ENCODE measurements around the gene CD1E. TPM values are rescaled to one million over a fixed set of nuclear protein-coding genes. Genes with fewer than 3 reads are reported as not detected.
"Not testable (repeated sequence)": the region's sequence is repeated elsewhere in the genome, so short reads cannot be mapped to it uniquely, and the experiment has no call there.

The CD1E gene
- total RNA-seq, 1 experiment from 2014 or later: not detected

- no peak for DNase-seq (ENCODE audit: low read depth)
Measured at GRCh38 chr1:158355773-158356285, 2.1 kb downstream of the CD1E start.

GRCh38 chr1:158356616-158357015 lies 2.9 kb downstream of the CD1E start:
- in situ Hi-C loops (cut with HindIII; ENCODE audit: low pct_unique_long_range_greater_than_20kb, low sequenced_read_pairs): no loop called here

More at GRCh38 chr1:158355773-158356285, 2.1 kb downstream of the CD1E start:
- in situ Hi-C loops (cut with HindIII; ENCODE audit: low pct_unique_long_range_greater_than_20kb, low sequenced_read_pairs): no loop called here

GRCh38 chr1:158357441-158357840 lies 3.7 kb downstream of the CD1E start:
- in situ Hi-C loops (cut with HindIII; ENCODE audit: low pct_unique_long_range_greater_than_20kb, low sequenced_read_pairs): no loop called here
- DNase-seq (ENCODE audit: low read depth): no peak

More at GRCh38 chr1:158356616-158357015, 2.9 kb downstream of the CD1E start:
- DNase-seq (ENCODE audit: low read depth): no peak

- no peak for DNase-seq (ENCODE audit: low read depth)
- in situ Hi-C loops (cut with HindIII; ENCODE audit: low pct_unique_long_range_greater_than_20kb, low sequenced_read_pairs): no loop called here
Measured at GRCh38 chr1:158362482-158362881, 8.8 kb downstream of the CD1E start.

- in situ Hi-C loops (cut with HindIII; ENCODE audit: low pct_unique_long_range_greater_than_20kb, low sequenced_read_pairs): no loop called here
Measured at GRCh38 chr1:158362941-158363340, 9.2 kb downstream of the CD1E start.

GRCh38 chr1:158366783-158367182 lies 13.1 kb downstream of the CD1E start:
- in situ Hi-C loops (cut with HindIII; ENCODE audit: low pct_unique_long_range_greater_than_20kb, low sequenced_read_pairs): no loop called here
- DNase-seq (ENCODE audit: low read depth): no peak

More at GRCh38 chr1:158362941-158363340, 9.2 kb downstream of the CD1E start:
- no peak for DNase-seq (ENCODE audit: low read depth)

- in situ Hi-C loops (cut with HindIII; ENCODE audit: low pct_unique_long_range_greater_than_20kb, low sequenced_read_pairs): no loop called here
- DNase-seq (ENCODE audit: low read depth): no peak
Measured at GRCh38 chr1:158371188-158371953, 17.7 kb downstream of the CD1E start.

- DNase-seq (ENCODE audit: low read depth); in situ Hi-C loops (cut with HindIII; ENCODE audit: low pct_unique_long_range_greater_than_20kb, low sequenced_read_pairs): not testable (repeated sequence)
Measured at GRCh38 chr1:158374101-158374500, 20.4 kb downstream of the CD1E start.

- no peak for DNase-seq (ENCODE audit: low read depth)
- in situ Hi-C loops (cut with HindIII; ENCODE audit: low pct_unique_long_range_greater_than_20kb, low sequenced_read_pairs): no loop called here
Measured at GRCh38 chr1:158374860-158375259, 21.2 kb downstream of the CD1E start.

- no peak for DNase-seq (ENCODE audit: low read depth)
- in situ Hi-C loops (cut with HindIII; ENCODE audit: low pct_unique_long_range_greater_than_20kb, low sequenced_read_pairs): no loop called here
Measured at GRCh38 chr1:158390331-158390730, 36.6 kb downstream of the CD1E start.

GRCh38 chr1:158391099-158391498 lies 37.4 kb downstream of the CD1E start:
- DNase-seq (ENCODE audit: low read depth): no peak
- in situ Hi-C loops (cut with HindIII; ENCODE audit: low pct_unique_long_range_greater_than_20kb, low sequenced_read_pairs): no loop called here

GRCh38 chr1:158393476-158393875 lies 39.8 kb downstream of the CD1E start:
- DNase-seq (ENCODE audit: low read depth): no peak
- in situ Hi-C loops (cut with HindIII; ENCODE audit: low pct_unique_long_range_greater_than_20kb, low sequenced_read_pairs): no loop called here

GRCh38 chr1:158396646-158397045 lies 43.0 kb downstream of the CD1E start:
- in situ Hi-C loops (cut with HindIII; ENCODE audit: low pct_unique_long_range_greater_than_20kb, low sequenced_read_pairs): no loop called here
- DNase-seq (ENCODE audit: low read depth): no peak

GRCh38 chr1:158398818-158399514 lies 45.3 kb downstream of the CD1E start, which contains the start of gene OR10T2:
TSS of gene OR10T2 (minus strand) at chr1:158399466. CDS start at chr1:158399466, 0 bp downstream.
- DNase-seq (ENCODE audit: low read depth): no peak
- in situ Hi-C loops (cut with HindIII; ENCODE audit: low pct_unique_long_range_greater_than_20kb, low sequenced_read_pairs): no loop called here

GRCh38 chr1:158400871-158401270 lies 47.2 kb downstream of the CD1E start:
- in situ Hi-C loops (cut with HindIII; ENCODE audit: low pct_unique_long_range_greater_than_20kb, low sequenced_read_pairs): no loop called here
- no peak for DNase-seq (ENCODE audit: low read depth)

GRCh38 chr1:158407092-158407491 lies 53.4 kb downstream of the CD1E start:
- in situ Hi-C loops (cut with HindIII; ENCODE audit: low pct_unique_long_range_greater_than_20kb, low sequenced_read_pairs): no loop called here
- no peak for DNase-seq (ENCODE audit: low read depth)

Measured in Caki2 (cell line).